ENCODE results near the gene JPH2. TPM values are rescaled to one million over a fixed set of nuclear protein-coding genes. Genes with fewer than 3 reads are reported as not detected.

The JPH2 gene
- total and polyA plus RNA-seq, 2 experiments from 2014 or later = 0.16 to 1.1 TPM

DNA sequence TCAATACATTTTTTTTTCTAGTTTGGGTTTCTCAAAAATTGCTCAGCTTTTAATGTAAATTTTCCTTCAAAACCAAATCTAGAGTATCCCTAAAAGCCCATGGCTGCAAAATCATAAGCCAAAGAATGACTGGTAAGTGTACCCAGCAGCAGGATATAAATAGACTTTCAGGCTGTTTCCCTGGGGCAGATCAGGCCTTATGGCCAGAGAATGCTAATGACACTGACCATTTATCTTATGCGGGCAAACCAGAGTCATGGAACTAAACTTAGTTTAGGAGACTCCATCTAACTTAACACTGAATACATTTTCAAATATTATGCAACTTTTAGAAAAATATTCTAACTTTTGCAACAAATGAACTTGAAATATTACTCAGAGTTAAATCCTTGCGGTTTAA is 16.2 kb upstream of the JPH2 start:
- Histone ChIP-seq H4K20me1 (replicated peaks; ENCODE audit: insufficient read depth) (peaks cover 28% of the 10 kb centered on the region), H3K4me2 (no peak overlapping the region), H3K27me3 (ENCODE audit: insufficient read depth) (no peaks in the 10 kb centered on the region), H3K4me1 (ENCODE audit: insufficient read depth) (no peaks in the 10 kb centered on the region), H3K9me2 (ENCODE audit: insufficient read depth) (no peaks in the 10 kb centered on the region), H3K27ac (ENCODE audit: low read depth) (no peak overlapping the region), H3K36me3 (ENCODE audit: insufficient read depth) (peaks cover 38% of the 10 kb centered on the region), H3F3A (replicated peaks; ENCODE audit: low read depth) (no peaks in the 10 kb centered on the region), H3K4me3 (no peak overlapping the region), H3K79me2 (replicated peaks; ENCODE audit: insufficient read depth) (peaks cover 69% of the 10 kb centered on the region), H2AFZ (no peak overlapping the region)
- H3K4me3 Mint-ChIP-seq = no peak overlapping the region
- ATAC-seq = no peak
- H3K9me3 Mint-ChIP-seq = no peaks in the 10 kb centered on the region
- DNase-seq (ENCODE audit: low spot score) = no peak
- peaks cover 2% of the 10 kb centered on the region for H3K27me3 Mint-ChIP-seq (ENCODE audit: insufficient read depth, low read depth, poor library complexity)
- H3K27ac Mint-ChIP-seq = no peak overlapping the region
- peaks cover 6% of the 10 kb centered on the region; the same call in 2 of the 3 replicates for H3K4me1 Mint-ChIP-seq
- peaks cover 55% of the 10 kb centered on the region for H3K36me3 Mint-ChIP-seq (ENCODE audit: low read depth)
- TF ChIP-seq JUNB (IDR thresholded peaks at IDR 0.05; ENCODE audit: unreplicated experiment) (no peak), EZH2 (IDR thresholded peaks at IDR 0.05; ENCODE audit: low read depth, unreplicated experiment) (no peak), CREB1 (CRISPR knock-in tag; IDR thresholded peaks at IDR 0.05; ENCODE audit: low read depth) (no peak), POLR2AphosphoS5 (IDR thresholded peaks at IDR 0.05; ENCODE audit: low read depth) (no peak), STAT1 (IDR thresholded peaks at IDR 0.05; ENCODE audit: unreplicated experiment) (no peak), ZNF114 (CRISPR knock-in tag; IDR thresholded peaks at IDR 0.05) (no peak), NANOG (IDR thresholded peaks at IDR 0.05; ENCODE audit: borderline replicate concordance) (no peak), EZH2phosphoT487 (IDR thresholded peaks at IDR 0.05; ENCODE audit: unreplicated experiment) (no peak)
- TF ChIP-seq, protein P1, sequence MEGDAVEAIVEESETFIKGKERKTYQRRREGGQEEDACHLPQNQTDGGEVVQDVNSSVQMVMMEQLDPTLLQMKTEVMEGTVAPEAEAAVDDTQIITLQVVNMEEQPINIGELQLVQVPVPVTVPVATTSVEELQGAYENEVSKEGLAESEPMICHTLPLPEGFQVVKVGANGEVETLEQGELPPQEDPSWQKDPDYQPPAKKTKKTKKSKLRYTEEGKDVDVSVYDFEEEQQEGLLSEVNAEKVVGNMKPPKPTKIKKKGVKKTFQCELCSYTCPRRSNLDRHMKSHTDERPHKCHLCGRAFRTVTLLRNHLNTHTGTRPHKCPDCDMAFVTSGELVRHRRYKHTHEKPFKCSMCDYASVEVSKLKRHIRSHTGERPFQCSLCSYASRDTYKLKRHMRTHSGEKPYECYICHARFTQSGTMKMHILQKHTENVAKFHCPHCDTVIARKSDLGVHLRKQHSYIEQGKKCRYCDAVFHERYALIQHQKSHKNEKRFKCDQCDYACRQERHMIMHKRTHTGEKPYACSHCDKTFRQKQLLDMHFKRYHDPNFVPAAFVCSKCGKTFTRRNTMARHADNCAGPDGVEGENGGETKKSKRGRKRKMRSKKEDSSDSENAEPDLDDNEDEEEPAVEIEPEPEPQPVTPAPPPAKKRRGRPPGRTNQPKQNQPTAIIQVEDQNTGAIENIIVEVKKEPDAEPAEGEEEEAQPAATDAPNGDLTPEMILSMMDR (conservative IDR thresholded peaks at IDR 0.05; ENCODE audit: low read depth in 2 of 2) = no peak
- TF ChIP-seq, protein P2, sequence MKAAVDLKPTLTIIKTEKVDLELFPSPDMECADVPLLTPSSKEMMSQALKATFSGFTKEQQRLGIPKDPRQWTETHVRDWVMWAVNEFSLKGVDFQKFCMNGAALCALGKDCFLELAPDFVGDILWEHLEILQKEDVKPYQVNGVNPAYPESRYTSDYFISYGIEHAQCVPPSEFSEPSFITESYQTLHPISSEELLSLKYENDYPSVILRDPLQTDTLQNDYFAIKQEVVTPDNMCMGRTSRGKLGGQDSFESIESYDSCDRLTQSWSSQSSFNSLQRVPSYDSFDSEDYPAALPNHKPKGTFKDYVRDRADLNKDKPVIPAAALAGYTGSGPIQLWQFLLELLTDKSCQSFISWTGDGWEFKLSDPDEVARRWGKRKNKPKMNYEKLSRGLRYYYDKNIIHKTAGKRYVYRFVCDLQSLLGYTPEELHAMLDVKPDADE (IDR thresholded peaks at IDR 0.05) = no peak
- TF ChIP-seq, protein P3, sequence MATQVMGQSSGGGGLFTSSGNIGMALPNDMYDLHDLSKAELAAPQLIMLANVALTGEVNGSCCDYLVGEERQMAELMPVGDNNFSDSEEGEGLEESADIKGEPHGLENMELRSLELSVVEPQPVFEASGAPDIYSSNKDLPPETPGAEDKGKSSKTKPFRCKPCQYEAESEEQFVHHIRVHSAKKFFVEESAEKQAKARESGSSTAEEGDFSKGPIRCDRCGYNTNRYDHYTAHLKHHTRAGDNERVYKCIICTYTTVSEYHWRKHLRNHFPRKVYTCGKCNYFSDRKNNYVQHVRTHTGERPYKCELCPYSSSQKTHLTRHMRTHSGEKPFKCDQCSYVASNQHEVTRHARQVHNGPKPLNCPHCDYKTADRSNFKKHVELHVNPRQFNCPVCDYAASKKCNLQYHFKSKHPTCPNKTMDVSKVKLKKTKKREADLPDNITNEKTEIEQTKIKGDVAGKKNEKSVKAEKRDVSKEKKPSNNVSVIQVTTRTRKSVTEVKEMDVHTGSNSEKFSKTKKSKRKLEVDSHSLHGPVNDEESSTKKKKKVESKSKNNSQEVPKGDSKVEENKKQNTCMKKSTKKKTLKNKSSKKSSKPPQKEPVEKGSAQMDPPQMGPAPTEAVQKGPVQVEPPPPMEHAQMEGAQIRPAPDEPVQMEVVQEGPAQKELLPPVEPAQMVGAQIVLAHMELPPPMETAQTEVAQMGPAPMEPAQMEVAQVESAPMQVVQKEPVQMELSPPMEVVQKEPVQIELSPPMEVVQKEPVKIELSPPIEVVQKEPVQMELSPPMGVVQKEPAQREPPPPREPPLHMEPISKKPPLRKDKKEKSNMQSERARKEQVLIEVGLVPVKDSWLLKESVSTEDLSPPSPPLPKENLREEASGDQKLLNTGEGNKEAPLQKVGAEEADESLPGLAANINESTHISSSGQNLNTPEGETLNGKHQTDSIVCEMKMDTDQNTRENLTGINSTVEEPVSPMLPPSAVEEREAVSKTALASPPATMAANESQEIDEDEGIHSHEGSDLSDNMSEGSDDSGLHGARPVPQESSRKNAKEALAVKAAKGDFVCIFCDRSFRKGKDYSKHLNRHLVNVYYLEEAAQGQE (IDR thresholded peaks at IDR 0.05; ENCODE audit: unreplicated experiment) = no peak
- TF ChIP-seq, protein P4, sequence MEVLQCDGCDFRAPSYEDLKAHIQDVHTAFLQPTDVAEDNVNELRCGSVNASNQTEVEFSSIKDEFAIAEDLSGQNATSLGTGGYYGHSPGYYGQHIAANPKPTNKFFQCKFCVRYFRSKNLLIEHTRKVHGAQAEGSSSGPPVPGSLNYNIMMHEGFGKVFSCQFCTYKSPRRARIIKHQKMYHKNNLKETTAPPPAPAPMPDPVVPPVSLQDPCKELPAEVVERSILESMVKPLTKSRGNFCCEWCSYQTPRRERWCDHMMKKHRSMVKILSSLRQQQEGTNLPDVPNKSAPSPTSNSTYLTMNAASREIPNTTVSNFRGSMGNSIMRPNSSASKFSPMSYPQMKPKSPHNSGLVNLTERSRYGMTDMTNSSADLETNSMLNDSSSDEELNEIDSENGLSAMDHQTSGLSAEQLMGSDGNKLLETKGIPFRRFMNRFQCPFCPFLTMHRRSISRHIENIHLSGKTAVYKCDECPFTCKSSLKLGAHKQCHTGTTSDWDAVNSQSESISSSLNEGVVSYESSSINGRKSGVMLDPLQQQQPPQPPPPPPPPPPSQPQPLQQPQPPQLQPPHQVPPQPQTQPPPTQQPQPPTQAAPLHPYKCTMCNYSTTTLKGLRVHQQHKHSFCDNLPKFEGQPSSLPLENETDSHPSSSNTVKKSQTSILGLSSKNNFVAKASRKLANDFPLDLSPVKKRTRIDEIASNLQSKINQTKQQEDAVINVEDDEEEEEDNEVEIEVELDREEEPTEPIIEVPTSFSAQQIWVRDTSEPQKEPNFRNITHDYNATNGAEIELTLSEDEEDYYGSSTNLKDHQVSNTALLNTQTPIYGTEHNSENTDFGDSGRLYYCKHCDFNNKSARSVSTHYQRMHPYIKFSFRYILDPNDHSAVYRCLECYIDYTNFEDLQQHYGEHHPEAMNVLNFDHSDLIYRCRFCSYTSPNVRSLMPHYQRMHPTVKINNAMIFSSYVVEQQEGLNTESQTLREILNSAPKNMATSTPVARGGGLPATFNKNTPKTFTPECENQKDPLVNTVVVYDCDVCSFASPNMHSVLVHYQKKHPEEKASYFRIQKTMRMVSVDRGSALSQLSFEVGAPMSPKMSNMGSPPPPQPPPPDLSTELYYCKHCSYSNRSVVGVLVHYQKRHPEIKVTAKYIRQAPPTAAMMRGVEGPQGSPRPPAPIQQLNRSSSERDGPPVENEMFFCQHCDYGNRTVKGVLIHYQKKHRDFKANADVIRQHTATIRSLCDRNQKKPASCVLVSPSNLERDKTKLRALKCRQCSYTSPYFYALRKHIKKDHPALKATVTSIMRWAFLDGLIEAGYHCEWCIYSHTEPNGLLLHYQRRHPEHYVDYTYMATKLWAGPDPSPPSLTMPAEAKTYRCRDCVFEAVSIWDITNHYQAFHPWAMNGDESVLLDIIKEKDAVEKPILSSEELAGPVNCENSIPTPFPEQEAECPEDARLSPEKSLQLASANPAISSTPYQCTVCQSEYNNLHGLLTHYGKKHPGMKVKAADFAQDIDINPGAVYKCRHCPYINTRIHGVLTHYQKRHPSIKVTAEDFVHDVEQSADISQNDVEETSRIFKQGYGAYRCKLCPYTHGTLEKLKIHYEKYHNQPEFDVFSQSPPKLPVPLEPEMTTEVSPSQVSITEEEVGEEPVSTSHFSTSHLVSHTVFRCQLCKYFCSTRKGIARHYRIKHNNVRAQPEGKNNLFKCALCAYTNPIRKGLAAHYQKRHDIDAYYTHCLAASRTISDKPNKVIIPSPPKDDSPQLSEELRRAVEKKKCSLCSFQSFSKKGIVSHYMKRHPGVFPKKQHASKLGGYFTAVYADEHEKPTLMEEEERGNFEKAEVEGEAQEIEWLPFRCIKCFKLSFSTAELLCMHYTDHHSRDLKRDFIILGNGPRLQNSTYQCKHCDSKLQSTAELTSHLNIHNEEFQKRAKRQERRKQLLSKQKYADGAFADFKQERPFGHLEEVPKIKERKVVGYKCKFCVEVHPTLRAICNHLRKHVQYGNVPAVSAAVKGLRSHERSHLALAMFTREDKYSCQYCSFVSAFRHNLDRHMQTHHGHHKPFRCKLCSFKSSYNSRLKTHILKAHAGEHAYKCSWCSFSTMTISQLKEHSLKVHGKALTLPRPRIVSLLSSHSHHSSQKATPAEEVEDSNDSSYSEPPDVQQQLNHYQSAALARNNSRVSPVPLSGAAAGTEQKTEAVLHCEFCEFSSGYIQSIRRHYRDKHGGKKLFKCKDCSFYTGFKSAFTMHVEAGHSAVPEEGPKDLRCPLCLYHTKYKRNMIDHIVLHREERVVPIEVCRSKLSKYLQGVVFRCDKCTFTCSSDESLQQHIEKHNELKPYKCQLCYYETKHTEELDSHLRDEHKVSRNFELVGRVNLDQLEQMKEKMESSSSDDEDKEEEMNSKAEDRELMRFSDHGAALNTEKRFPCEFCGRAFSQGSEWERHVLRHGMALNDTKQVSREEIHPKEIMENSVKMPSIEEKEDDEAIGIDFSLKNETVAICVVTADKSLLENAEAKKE (CRISPR knock-in tag; IDR thresholded peaks at IDR 0.05) = no peak

All from GM23338 (cell line).